SK-N-MC (cell line): ENCODE results near the gene PPP1R15A.
"Not testable (repeated sequence)": the region's sequence is repeated elsewhere in the genome, so short reads cannot be mapped to it uniquely, and the experiment has no call there.

ENCODE experiments used
- DNase-seq: peaks from one replicate; pipeline ENCODE4 v3.0.0-alpha.2; 2011; ENCODE audit warnings: low read depth, low spot score
- H3K27ac ChIP-seq: fragments of 200-600 bp; sonication (generic); 2 replicates; pipeline ENCODE4 v1.5.1; 2016; ENCODE audit warnings: mixed run types
- H3K36me3 ChIP-seq: fragments of 200-600 bp; sonication (generic); 2 replicates; pipeline ENCODE4 v1.6.1; 2017; ENCODE audit warnings: antibody characterized with exemption, low read length, mixed read lengths; ENCODE audit not compliant: insufficient read depth
- H3K4me3 ChIP-seq: fragments of 200-600 bp; sonication (generic); 2 replicates; pipeline ENCODE4 v1.5.1; 2016
- H3K9ac ChIP-seq: fragments of 200-600 bp; sonication (generic); 2 replicates; pipeline ENCODE4 v1.8.0; 2017; ENCODE audit warnings: mixed run types, mixed read lengths; ENCODE audit not compliant: insufficient read length
- H3K9me3 ChIP-seq: fragments of 200-600 bp; sonication (generic); 2 replicates; pipeline ENCODE4 v1.6.1; 2017; ENCODE audit warnings: low read depth, mild to moderate bottlenecking, antibody characterized with exemption, low read length, moderate library complexity, mixed read lengths
- EZH2 ChIP-seq: fragments of 200-600 bp; sonication (generic); IDR thresholded peaks from one replicate; pipeline ENCODE4 v1.6.1; 2017; ENCODE audit warnings: antibody characterized with exemption
- FOXP2 ChIP-seq: optimal IDR thresholded peaks from 2 replicates; pipeline ENCODE3; 2011; ENCODE audit warnings: mild to moderate bottlenecking, moderate library complexity; ENCODE audit not compliant: insufficient read depth; ENCODE audit errors: extremely low read length, control extremely low read depth
- POLR2AphosphoS5 ChIP-seq: IDR thresholded peaks from 2 replicates; pipeline ENCODE4 v1.6.1; 2012; ENCODE audit warnings: mild to moderate bottlenecking, low read depth, low read length, borderline replicate concordance

The PPP1R15A gene

DNA sequence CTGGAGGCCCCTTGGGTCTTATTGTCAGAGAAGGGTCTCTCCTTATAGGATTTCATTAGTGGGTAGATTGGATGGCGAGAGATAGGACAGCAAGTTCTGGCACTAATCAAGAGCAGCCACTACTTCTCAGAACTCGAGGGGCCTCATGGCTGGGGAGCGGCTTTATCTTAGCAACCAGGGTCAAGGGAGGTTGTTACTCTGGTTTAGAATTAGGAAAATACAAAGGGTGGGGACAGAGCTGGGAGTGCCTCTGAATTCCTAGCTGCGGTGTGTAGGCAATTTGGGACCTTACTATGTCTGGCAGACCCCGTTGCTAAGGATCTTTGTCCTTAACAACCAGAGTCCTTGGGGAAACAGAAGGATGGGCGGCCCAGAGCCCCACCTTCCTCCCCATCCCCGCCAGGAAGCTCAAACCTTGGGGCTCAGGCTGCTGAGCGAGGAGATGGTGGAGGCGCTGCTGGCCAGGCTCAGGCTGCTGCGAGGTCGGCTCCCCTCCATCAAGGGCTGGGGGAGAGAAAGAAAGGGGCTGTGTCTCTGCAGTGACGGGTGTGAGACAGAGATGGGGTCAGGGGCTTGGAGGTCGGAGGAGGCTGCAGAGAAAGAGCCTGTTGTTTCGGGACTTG is 5.0 kb upstream of the PPP1R15A start:
- Histone ChIP-seq H3K4me3 (no peak overlapping the region), H3K9me3 (no peaks in the 10 kb centered on the region), H3K9ac (no peak overlapping the region), H3K27ac (no peak overlapping the region), H3K36me3 (no peaks in the 10 kb centered on the region)
- no peak for DNase-seq
- TF ChIP-seq EZH2 (no peak), FOXP2 (no peak), POLR2AphosphoS5 (no peak)

- no peaks in the 10 kb centered on the region for H3K9me3 ChIP-seq
- no peaks in the 10 kb centered on the region for H3K36me3 ChIP-seq
- H3K27ac ChIP-seq: no peak overlapping the region
- peak overlapping the region; percentile 68 for H3K9ac ChIP-seq
- TF ChIP-seq POLR2AphosphoS5 (no peak), EZH2 (no peak), FOXP2 (no peak)
- no peak for DNase-seq
- H3K4me3 ChIP-seq: no peak overlapping the region
Observed at GRCh38 chr19:48867746-48868113, 4.5 kb upstream of the PPP1R15A start.

GRCh38 chr19:48868114-48868886 is 3.9 kb upstream of the PPP1R15A start, which contains the start of gene PLEKHA4:
PLEKHA4 (minus strand) TSS chr19:48868617; CDS start chr19:48867620, 997 bp downstream.
- TF ChIP-seq FOXP2 (no peak), EZH2 (no peak), POLR2AphosphoS5 (peak; percentile 54; the same call in 1 of the 2 replicates)
- Histone ChIP-seq H3K4me3 (peak within 1 kb of the TSS; percentile 53; the same call in 1 of the 2 replicates), H3K36me3 (peaks cover 2% of the 10 kb centered on the region), H3K9ac (peak within 1 kb of the TSS; percentile 68), H3K9me3 (no peaks in the 10 kb centered on the region), H3K27ac (peak within 1 kb of the TSS; percentile 77; the same call in 1 of the 2 replicates)
- DNase-seq: no peak

DNA sequence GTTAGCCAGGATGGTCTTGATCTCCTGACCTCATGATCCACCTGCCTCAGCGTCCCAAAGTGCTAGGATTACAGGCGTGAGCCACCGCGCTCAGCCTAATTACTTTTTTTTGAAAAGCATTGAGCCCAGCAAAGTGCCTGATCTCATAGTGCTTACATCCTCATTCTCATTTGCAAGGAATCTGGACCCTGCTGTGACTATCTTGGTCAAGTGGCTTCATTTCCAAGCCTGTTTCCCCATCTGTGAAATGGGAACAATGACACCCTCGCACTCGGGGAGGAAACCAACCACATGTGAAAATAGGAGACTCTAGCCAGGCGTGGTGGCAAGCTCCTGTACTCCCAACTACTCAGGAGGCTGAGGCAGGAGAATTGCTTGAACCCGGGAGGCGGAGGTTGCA is 2.2 kb upstream of the PPP1R15A start:
- TF ChIP-seq POLR2AphosphoS5: no peak
- DNase-seq: no peak
- H3K9ac ChIP-seq: no peak overlapping the region

GRCh38 chr19:48871471-48872181 is 595 bp upstream of the PPP1R15A start:
- Histone ChIP-seq H3K36me3 (peaks cover 30% of the 10 kb centered on the region), H3K4me3 (peak overlapping the region; percentile 90), H3K27ac (peak overlapping the region; percentile 70)
- H3K9ac ChIP-seq, DNase-seq, H3K9me3 ChIP-seq: not testable (repeated sequence)

More for the DNA sequence above, 2.2 kb upstream of the PPP1R15A start:
- Histone ChIP-seq H3K36me3 (peaks cover 17% of the 10 kb centered on the region), H3K9me3 (no peaks in the 10 kb centered on the region), H3K4me3 (no peak overlapping the region), H3K27ac (no peak overlapping the region)

- peak overlapping the region; percentile 90 for H3K4me3 ChIP-seq
- TF ChIP-seq FOXP2 (no peak), EZH2 (no peak), POLR2AphosphoS5 (no peak)
- H3K9me3 ChIP-seq: no peaks in the 10 kb centered on the region
- peak overlapping the region; percentile 96 for H3K27ac ChIP-seq
- DNase-seq: peak; percentile 73
- peaks cover 30% of the 10 kb centered on the region for H3K36me3 ChIP-seq
- H3K9ac ChIP-seq: peak overlapping the region; percentile 98
Observed at GRCh38 chr19:48872884-48873475, 759 bp downstream of the PPP1R15A start.

- Histone ChIP-seq H3K4me3 (peak overlapping the region; percentile 90), H3K9ac (peak overlapping the region; percentile 98), H3K36me3 (peaks cover 30% of the 10 kb centered on the region), H3K27ac (peak overlapping the region; percentile 96), H3K9me3 (no peaks in the 10 kb centered on the region)
- no peak for DNase-seq
- no peak for TF ChIP-seq FOXP2
- TF ChIP-seq EZH2: no peak
- TF ChIP-seq POLR2AphosphoS5: no peak
Observed at GRCh38 chr19:48873476-48874302, 1.5 kb downstream of the PPP1R15A start.
